ENCODE data around the gene PTPRT.

PTPRT gene

GRCh38 chr20:42706759-42707158 lies 482.9 kb downstream of the PTPRT start:
- ChIA-PET CTCF (no interaction called here), POLR2A (no interaction called here)
- Histone ChIP-seq H3K27ac (ENCODE audit: extremely low read depth, low read depth, low read length) (no peak overlapping the region), H3K9me3 (ENCODE audit: control insufficient read depth, insufficient read depth, low read depth, low read length) (no peaks in the 10 kb centered on the region), H3K36me3 (ENCODE audit: control insufficient read depth in 2 of 2, insufficient read depth in 1 of 2, low read length in 2 of 2) (no peaks in the 10 kb centered on the region), H3K4me1 (ENCODE audit: control insufficient read depth, insufficient read depth, low read length) (no peaks in the 10 kb centered on the region), H3K4me3 (ENCODE audit: low read depth, low read length) (no peak overlapping the region)
- TF ChIP-seq ZNF148 (tag by site-specific recombination; IDR thresholded peaks at IDR 0.05; ENCODE audit: borderline replicate concordance) (no peak), ZNF280C (tag by site-specific recombination; IDR thresholded peaks at IDR 0.05) (no peak), ZSCAN30 (tag by site-specific recombination; IDR thresholded peaks at IDR 0.05) (no peak)

- no peaks in the 10 kb centered on the region for H3K9me3 ChIP-seq (ENCODE audit: control insufficient read depth, insufficient read depth, low read depth, low read length)
- TF ChIP-seq, protein P1, sequence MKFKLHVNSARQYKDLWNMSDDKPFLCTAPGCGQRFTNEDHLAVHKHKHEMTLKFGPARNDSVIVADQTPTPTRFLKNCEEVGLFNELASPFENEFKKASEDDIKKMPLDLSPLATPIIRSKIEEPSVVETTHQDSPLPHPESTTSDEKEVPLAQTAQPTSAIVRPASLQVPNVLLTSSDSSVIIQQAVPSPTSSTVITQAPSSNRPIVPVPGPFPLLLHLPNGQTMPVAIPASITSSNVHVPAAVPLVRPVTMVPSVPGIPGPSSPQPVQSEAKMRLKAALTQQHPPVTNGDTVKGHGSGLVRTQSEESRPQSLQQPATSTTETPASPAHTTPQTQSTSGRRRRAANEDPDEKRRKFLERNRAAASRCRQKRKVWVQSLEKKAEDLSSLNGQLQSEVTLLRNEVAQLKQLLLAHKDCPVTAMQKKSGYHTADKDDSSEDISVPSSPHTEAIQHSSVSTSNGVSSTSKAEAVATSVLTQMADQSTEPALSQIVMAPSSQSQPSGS (tag by site-specific recombination; IDR thresholded peaks at IDR 0.05; ENCODE audit: low read depth) = no peak
- TF ChIP-seq ZFP41 (tag by site-specific recombination; IDR thresholded peaks at IDR 0.05; ENCODE audit: borderline replicate concordance) = no peak
- no peak for TF ChIP-seq ZNF10 (tag by site-specific recombination; IDR thresholded peaks at IDR 0.05)
- no peak for TF ChIP-seq ZNF112 (tag by site-specific recombination; IDR thresholded peaks at IDR 0.05)
- no peak for TF ChIP-seq KLF10 (tag by site-specific recombination; IDR thresholded peaks at IDR 0.05)
- TF ChIP-seq ELK4 (IDR thresholded peaks at IDR 0.05; ENCODE audit: borderline replicate concordance, low read depth, low read length) = no peak
- no peak for TF ChIP-seq ZNF311 (tag by site-specific recombination; IDR thresholded peaks at IDR 0.05; ENCODE audit: borderline replicate concordance)
- no peak for TF ChIP-seq ZNF600 (tag by site-specific recombination; IDR thresholded peaks at IDR 0.05)
- TF ChIP-seq MYNN (tag by site-specific recombination; IDR thresholded peaks at IDR 0.05; ENCODE audit: borderline replicate concordance) = no peak
- TF ChIP-seq ZNF645 (tag by site-specific recombination; IDR thresholded peaks at IDR 0.05) = no peak
- TF ChIP-seq ZFHX2 (tag by site-specific recombination; conservative IDR thresholded peaks at IDR 0.05) = no peak
- no peak for TF ChIP-seq ZNF19 (tag by site-specific recombination; IDR thresholded peaks at IDR 0.05; ENCODE audit: low read depth)
- no peak for TF ChIP-seq ZNF174 (tag by site-specific recombination; IDR thresholded peaks at IDR 0.05)
- no peak for TF ChIP-seq ZNF660 (tag by site-specific recombination; IDR thresholded peaks at IDR 0.05)
- ChIA-PET CTCF (no interaction called here), POLR2A (no interaction called here)
- H3K4me1 ChIP-seq (ENCODE audit: control insufficient read depth, insufficient read depth, low read length) = no peaks in the 10 kb centered on the region
- H3K27ac ChIP-seq (ENCODE audit: extremely low read depth, low read depth, low read length) = no peak overlapping the region
- H3K4me3 ChIP-seq (ENCODE audit: low read depth, low read length) = no peak overlapping the region
- no peaks in the 10 kb centered on the region for H3K36me3 ChIP-seq (ENCODE audit: control insufficient read depth in 2 of 2, insufficient read depth in 1 of 2, low read length in 2 of 2)
Measured at GRCh38 chr20:42705550-42705949, 484.2 kb downstream of the PTPRT start.
